Spleen (tissue), 13 donors: ENCODE data around the gene CABLES1. TPM values are rescaled to one million over a fixed set of nuclear protein-coding genes. Genes with fewer than 3 reads are reported as not detected.
"Not testable (repeated sequence)": the region's sequence is repeated elsewhere in the genome, so short reads cannot be mapped to it uniquely, and the experiment has no call there.

Experiments used
- DNase-seq: peaks from one replicate; pipeline ENCODE4 v3.0.0-alpha.2; 2020
- H3K27ac ChIP-seq, 8 donors: fragments of 200-600 bp; sonication (generic) in 7 of 8; 1 replicate in 4 of 8; 2 replicates in 4 of 8; pipeline versions ENCODE4 v1.5.0 to v1.8.0; 2016 to 2021; ENCODE audit warnings: inconsistent platforms in 4 of 8, mild to moderate bottlenecking in 4 of 8, moderate library complexity in 1 of 8
- H3K27me3 ChIP-seq, 7 donors: fragments of 200-600 bp; sonication (generic) in 6 of 7; replicated peaks in 1 of 7; 1 replicate in 4 of 7; 2 replicates in 3 of 7; pipeline versions ENCODE4 v1.5.0 to v1.8.0; 2016 to 2021; ENCODE audit warnings: inconsistent platforms in 3 of 7, mild to moderate bottlenecking in 1 of 7
- H3K36me3 ChIP-seq, 6 donors: fragments of 200-600 bp; sonication (generic) in 5 of 6; 1 replicate in 4 of 6; 2 replicates in 2 of 6; pipeline versions ENCODE4 v1.5.0 to v1.8.0; 2016 to 2021; ENCODE audit warnings: inconsistent platforms in 2 of 6
- H3K4me1 ChIP-seq, 6 donors: fragments of 200-600 bp; sonication (generic) in 5 of 6; 1 replicate in 3 of 6; 2 replicates in 3 of 6; pipeline versions ENCODE4 v1.5.0 to v1.8.0; 2016 to 2021; ENCODE audit warnings: inconsistent platforms in 3 of 6
- H3K4me3 ChIP-seq, 8 donors: fragments of 200-600 bp; sonication (generic) in 7 of 8; 1 replicate in 4 of 8; 2 replicates in 4 of 8; pipeline versions ENCODE4 v1.5.0 to v1.8.0; 2016 to 2021; ENCODE audit warnings: inconsistent platforms in 4 of 8, mild to moderate bottlenecking in 4 of 8, moderate library complexity in 2 of 8
- H3K9me3 ChIP-seq, 8 donors: fragments of 200-600 bp; sonication (generic) in 7 of 8; 1 replicate in 4 of 8; 2 replicates in 4 of 8; pipeline versions ENCODE4 v1.5.0 to v1.8.0; 2016 to 2021; ENCODE audit warnings: inconsistent platforms in 4 of 8
- POLR2A ChIP-seq, 3 donors: fragments of 450-650 bp; IDR thresholded peaks; one replicate each; pipeline ENCODE4 v1.5.1; 2017; ENCODE audit warnings: antibody characterized with exemption in 3 of 3, mild to moderate bottlenecking in 1 of 3
- POLR2AphosphoS5 ChIP-seq, 3 donors: sonication (generic); formaldehyde crosslinking; IDR thresholded peaks; one replicate each; pipeline ENCODE4 v1.5.1; 2017; ENCODE audit warnings: antibody characterized with exemption in 3 of 3
- WGBS, 5 donors: extraction: QIAGEN DNeasy Blood & Tissue Kit in 3 of 5; methylation state at CpG; one replicate each; pipeline versions ENCODE4 v1.1.5 to v1.1.7; 2013 to 2018; 5-methylcytosine and 5-hydroxymethylcytosine counted together
- intact Hi-C: fragments of 100-400 bp; cut with DNase I; formaldehyde crosslinking; loops from one replicate; pipeline ENCODE4 v1.15.0; 2023; ENCODE audit warnings: low total_unique reads
- long read RNA-seq, 2 donors: transcript quantifications; one replicate each; lab custom pipeline, GENCODE V29; 2026
- polyA plus RNA-seq, 3 donors: library from polyadenylated mRNA; stranded (reverse); fragments of 200-250 nt; gene quantifications; one replicate each; pipeline ENCODE4 v1.2.1, GENCODE V29; 2013
- total RNA-seq, 7 donors: library from RNA; depleted of rRNA in 3 of 7; stranded (reverse); fragments of >200 nt in 3 of 7; fragmentation: NEBNext Ultra II Directional in 4 of 7; extraction: Animal tissue kit (Norgen Biotek cat#: 25700) in 4 of 7; gene quantifications; one replicate each; pipeline versions ENCODE4 v1.1.0 to v1.2.1, GENCODE V29; 2016 to 2021
- TF ChIP-seq, protein P1 (sequence below), 11 experiments: fragments of 200-600 bp in 7 of 11; fragments of 450-650 bp in 4 of 11; sonication (generic) in 4 of 11; IDR thresholded peaks in 8 of 11; conservative IDR thresholded peaks in 3 of 11; 1 replicate in 7 of 11; 2 replicates in 4 of 11; pipeline versions ENCODE4 v1.4.0 to v1.8.0; 2016 to 2021; ENCODE audit warnings: antibody characterized with exemption in 11 of 11, inconsistent platforms in 4 of 11, mild to moderate bottlenecking in 1 of 11
- donor health status: healthy with polysubstance abuse.
- donor health status: DM: no; HTN: no; CAD: no; lungs with moderate emphysema.
- donor health status: DM: no; HTN: no; CAD: no.
- donor health status: Bipolar disorder and iron deficiency.
- donor health status: healthy.
- donor health status: DM: no; HTN: no; CAD: no.
- donor health status: DM: yes; HTN: yes; CAD: no.

Gene CABLES1, protein sequence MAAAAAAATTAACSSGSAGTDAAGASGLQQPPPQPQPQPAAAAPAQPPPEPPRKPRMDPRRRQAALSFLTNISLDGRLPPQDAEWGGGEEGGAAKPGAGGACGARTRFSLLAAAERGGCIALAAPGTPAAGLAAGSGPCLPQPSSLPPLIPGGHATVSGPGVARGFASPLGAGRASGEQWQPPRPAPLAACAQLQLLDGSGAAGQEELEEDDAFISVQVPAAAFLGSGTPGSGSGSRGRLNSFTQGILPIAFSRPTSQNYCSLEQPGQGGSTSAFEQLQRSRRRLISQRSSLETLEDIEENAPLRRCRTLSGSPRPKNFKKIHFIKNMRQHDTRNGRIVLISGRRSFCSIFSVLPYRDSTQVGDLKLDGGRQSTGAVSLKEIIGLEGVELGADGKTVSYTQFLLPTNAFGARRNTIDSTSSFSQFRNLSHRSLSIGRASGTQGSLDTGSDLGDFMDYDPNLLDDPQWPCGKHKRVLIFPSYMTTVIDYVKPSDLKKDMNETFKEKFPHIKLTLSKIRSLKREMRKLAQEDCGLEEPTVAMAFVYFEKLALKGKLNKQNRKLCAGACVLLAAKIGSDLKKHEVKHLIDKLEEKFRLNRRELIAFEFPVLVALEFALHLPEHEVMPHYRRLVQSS
- total RNA-seq (10 to 100 TPM in 2 of 7 donors, 1 to 10 TPM in 5; 4.2 to 18.7 (median 8.0) TPM), polyA plus RNA-seq (1 to 10 TPM; 1.7 to 2.3 (median 1.8) TPM)
- long read RNA-seq, donor 1, result 0 reads
- long read RNA-seq, donor 2, full-length matches to known transcripts, result 2 of 2 reads
- long read RNA-seq, donor 2, partial matches to known transcripts, result 0 of 2 reads
- long read RNA-seq, donor 2, other reads (novel, unspliced or antisense), result 0 of 2 reads

DNA sequence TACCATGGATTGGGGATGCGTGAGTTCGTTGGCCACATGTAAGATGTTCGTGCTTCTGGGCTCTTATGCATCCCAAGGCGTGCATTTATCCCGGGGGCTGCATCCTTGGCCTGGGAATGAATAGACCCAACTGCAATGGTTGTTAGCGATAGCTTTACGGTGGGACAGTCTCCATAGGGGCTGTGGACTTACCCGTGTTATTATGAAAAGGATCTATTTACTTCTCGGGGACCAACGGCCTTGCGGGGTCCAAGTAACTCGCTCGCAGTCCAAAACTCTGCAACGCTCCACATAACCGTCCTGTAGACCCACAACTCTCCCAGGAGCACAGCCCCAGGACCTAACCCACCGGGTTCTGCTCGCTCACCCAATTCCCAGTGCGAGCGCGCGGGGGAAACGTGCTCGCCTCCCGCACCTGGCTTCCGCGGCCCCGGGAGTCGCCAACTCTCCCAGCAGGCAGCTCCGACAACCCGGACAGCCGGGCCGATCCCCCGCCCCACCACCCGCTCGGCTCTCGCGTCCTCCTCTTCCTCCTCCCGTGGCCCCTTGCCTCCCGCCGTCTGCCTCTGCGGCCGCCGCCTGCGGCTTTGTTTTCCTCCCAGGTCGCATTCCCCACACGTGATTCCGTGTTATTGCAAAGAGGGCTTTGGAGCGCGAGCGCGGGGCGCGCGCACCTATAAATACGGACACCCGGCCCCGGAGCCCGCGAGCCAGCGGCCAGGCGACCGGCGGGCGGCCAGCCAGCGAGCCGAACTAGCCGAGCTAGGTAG is at the start of gene CABLES1:
Gene CABLES1, plus strand, starts transcription at position 706 of the 770 bp plus-strand sequence. CDS start 278 bp downstream, outside the sequence.
- 6 to 15% (median 9%) methylated on average over 36 to 67 of the region's 67 CpGs for WGBS, 5 donors
- Histone ChIP-seq H3K4me3 (peak within 1 kb of the TSS; percentile 48 to 81 (median 58)), H3K27me3 (peaks cover 0 to 70% (median 23%) of the 10 kb centered on the region in 7 donors), H3K36me3 (no peaks in the 10 kb centered on the region), H3K9me3 (no peaks in the 10 kb centered on the region), H3K4me1 (peaks cover 23 to 58% (median 38%) of the 10 kb centered on the region in 6 donors), H3K27ac (peak within 1 kb of the TSS in 7 of 8 donors; percentile 29 to 74 (median 64))
- peak; percentile 85 for DNase-seq
- TF ChIP-seq, protein P1, sequence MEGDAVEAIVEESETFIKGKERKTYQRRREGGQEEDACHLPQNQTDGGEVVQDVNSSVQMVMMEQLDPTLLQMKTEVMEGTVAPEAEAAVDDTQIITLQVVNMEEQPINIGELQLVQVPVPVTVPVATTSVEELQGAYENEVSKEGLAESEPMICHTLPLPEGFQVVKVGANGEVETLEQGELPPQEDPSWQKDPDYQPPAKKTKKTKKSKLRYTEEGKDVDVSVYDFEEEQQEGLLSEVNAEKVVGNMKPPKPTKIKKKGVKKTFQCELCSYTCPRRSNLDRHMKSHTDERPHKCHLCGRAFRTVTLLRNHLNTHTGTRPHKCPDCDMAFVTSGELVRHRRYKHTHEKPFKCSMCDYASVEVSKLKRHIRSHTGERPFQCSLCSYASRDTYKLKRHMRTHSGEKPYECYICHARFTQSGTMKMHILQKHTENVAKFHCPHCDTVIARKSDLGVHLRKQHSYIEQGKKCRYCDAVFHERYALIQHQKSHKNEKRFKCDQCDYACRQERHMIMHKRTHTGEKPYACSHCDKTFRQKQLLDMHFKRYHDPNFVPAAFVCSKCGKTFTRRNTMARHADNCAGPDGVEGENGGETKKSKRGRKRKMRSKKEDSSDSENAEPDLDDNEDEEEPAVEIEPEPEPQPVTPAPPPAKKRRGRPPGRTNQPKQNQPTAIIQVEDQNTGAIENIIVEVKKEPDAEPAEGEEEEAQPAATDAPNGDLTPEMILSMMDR (IDR thresholded peaks at IDR 0.05 in 8 of 11, conservative IDR thresholded peaks at IDR 0.05 in 3 of 11), result no peak
- TF ChIP-seq POLR2AphosphoS5 (IDR thresholded peaks at IDR 0.05), result peak in 2 of 3 donors; percentile 38 to 65
- intact Hi-C loops, result loop anchor here (5.0 to 10.0 kb wide), 2 partner anchors 222 to 280 kb away; no protein-coding TSS in a partner anchor

DNA sequence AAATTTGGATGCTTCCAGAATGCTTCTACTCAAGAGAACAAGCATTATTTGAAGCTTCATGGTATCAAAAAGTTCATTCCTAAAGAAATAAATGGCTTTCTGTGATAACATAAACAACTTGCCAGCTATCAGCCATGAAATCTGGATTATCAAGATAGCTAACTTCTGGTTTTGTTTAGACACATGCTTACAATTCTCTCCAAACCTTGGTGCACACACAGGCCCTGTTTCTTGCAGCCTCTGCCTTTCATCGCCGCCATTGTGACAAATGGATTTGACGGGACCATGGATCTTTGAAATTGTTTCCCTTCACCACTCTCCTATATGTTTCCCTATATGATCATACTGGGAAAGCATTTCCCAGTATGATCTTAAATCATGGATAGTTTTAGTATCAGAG is 47.9 kb upstream of the CABLES1 start:
- Histone ChIP-seq H3K4me3 (no peak overlapping the region), H3K27me3 (no peaks in the 10 kb centered on the region), H3K27ac (no peak overlapping the region), H3K9me3 (no peaks in the 10 kb centered on the region), H3K4me1 (peaks cover 7 to 19% (median 11%) of the 10 kb centered on the region in 6 donors), H3K36me3 (no peaks in the 10 kb centered on the region)
- TF ChIP-seq, protein P1 (IDR thresholded peaks at IDR 0.05 in 8 of 11, conservative IDR thresholded peaks at IDR 0.05 in 3 of 11), result no peak
- TF ChIP-seq POLR2AphosphoS5 (IDR thresholded peaks at IDR 0.05) (no peak), POLR2A (IDR thresholded peaks at IDR 0.05) (no peak)
- 62 to 97% (median 66%) methylated on average over 3 of the region's 3 CpGs for WGBS, 5 donors
- intact Hi-C loops, result no loop called here
- no peak for DNase-seq

DNA sequence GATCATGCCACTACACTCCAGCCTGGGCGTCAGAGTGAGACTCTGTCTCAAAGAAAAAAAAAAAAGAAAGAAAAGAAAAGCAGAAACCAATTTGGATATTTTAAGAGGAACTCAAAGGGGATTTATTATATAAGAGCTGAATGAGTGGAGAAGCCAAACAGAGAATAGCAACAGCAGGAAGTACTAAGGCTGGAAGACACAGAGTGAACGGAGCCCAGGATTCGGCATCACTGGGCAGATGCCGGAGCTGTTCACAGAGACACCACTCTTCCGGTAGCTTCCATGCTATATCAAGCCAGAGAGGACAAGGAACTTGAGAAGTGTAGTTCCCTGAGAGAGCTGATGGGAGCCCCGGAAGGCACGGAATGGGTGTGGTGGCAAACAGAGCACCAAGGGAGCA is 47.0 kb upstream of the CABLES1 start:
- peak; percentile 48 for DNase-seq
- no peaks in the 10 kb centered on the region for H3K9me3 ChIP-seq
- no peak overlapping the region for H3K27ac ChIP-seq
- TF ChIP-seq, protein P1 (IDR thresholded peaks at IDR 0.05 in 8 of 11, conservative IDR thresholded peaks at IDR 0.05 in 3 of 11), result no peak
- TF ChIP-seq POLR2A (IDR thresholded peaks at IDR 0.05) (no peak), POLR2AphosphoS5 (IDR thresholded peaks at IDR 0.05) (no peak)
- peaks cover 7 to 19% (median 11%) of the 10 kb centered on the region in 6 donors for H3K4me1 ChIP-seq
- intact Hi-C loops, result no loop called here
- no peaks in the 10 kb centered on the region for H3K36me3 ChIP-seq
- H3K4me3 ChIP-seq, result no peak overlapping the region
- no peaks in the 10 kb centered on the region for H3K27me3 ChIP-seq
- 89 to 97% (median 92%) methylated on average over 7 of the region's 7 CpGs for WGBS, 5 donors

DNA sequence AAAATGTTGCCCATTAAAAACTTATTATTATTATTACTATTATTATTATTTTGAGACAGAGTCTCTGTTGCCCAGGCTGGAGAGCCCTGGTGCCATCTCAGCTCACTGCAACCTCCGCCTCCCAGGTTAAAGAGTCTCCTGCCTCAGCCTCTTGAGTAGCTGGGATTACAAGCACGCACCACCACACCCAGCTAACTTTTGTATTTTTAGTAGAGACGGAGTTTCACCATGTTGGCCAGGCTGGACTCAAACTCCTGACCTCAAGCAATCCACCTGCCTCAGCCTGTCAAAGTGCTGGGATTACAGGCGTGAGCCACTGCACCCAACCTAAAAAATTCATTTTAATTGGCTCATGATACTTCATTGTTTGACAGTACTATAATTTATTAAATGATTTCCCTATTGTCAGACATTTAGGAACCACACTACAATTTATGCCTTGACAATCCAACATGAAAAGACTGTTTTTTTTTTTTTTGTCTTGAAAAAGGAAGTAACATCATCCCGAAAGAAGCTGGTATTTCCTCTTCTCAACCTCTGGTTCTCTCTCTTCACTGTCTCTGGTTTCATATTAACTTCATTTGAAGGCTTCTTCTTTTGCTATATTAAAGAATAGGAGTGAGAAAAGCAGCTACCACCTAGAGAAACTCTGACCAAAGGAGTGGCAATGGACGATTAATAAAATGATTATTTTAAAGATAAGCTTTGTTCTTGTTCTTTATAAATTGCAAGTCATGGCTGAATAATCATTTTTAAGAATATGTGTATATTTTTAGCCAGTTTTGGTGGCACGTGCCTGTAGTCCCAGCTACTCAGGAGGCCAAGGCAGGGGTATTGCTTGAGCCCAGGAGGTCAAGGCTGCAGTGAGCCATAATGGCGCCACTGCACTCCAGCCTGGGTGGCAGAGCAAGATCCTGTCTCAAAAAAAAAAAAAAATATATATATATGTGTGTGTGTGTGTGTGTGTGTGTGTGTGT is 44.0 kb upstream of the CABLES1 start:
- H3K27ac ChIP-seq, result peak overlapping the region in 1 of 8 donors; percentile 23
- intact Hi-C loops, H3K9me3 ChIP-seq, H3K4me3 ChIP-seq, H3K36me3 ChIP-seq, H3K27me3 ChIP-seq: not testable (repeated sequence)
- 36 to 48% (median 41%) methylated on average over 8 of the region's 8 CpGs for WGBS, 5 donors
- DNase-seq, result peak; percentile 37
- peaks cover 7 to 19% (median 11%) of the 10 kb centered on the region in 6 donors for H3K4me1 ChIP-seq
